Activated CD4-positive, CD25-positive, alpha-beta regulatory T cell (primary cell): ENCODE data around the gene FAM209A.
"Not testable (repeated sequence)": the region's sequence is repeated elsewhere in the genome, so short reads cannot be mapped to it uniquely, and the experiment has no call there.

ENCODE experiments used
- DNase-seq, 4 experiments: peaks; one replicate each; lab custom pipeline; 2025; lab: John Stamatoyannopoulos, UW

FAM209A gene

DNA sequence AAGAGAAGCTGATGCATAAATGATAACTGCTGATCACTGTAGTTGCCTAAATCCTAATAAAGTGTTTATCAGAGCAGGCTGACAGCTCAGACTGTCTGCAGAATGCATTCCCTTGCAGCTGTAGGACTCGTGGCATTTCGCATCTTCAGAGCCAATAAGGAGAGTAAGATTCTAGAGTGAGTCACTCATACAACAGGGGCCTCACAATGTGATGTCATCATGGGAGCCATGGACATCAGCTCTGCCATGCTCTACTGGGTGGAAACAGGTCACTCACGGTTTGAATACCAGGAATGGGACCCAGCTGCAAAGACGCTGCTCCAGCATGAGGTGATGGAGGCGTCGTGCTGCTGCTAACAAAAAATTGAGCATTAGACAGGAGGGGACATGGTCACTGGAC is 15.9 kb downstream of the FAM209A start:
- DNase-seq, result no peak

DNA sequence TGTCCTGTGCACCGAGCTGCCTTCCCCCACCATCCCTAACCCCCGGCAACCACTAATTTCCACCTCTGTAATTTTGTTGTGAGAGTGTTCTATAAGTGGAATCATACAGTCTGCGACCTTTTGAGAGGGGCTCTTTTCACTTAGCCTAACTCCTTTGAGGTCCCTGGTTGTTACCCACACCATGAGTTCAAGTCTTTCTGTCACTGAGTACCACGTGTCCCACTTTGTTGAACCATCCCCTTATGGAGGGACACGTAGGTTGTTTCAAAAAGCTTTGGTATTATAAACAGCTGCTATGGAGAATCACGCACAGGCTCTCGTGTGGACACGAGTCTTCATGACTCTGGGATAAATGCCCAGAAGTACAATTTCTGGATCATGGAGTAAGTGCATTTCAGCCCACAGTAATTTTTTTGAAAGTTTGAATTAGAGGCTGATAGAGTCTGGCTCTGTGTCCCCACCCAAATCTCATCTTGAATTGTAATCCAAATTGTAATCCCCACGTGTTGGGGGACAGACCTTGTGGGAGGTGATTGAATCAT is 18.0 kb downstream of the FAM209A start:
- DNase-seq, result no peak

- DNase-seq, result no peak
Measured at GRCh38 chr20:56551571-56551970, 27.0 kb downstream of the FAM209A start.

GRCh38 chr20:56552911-56553629 is 28.5 kb downstream of the FAM209A start:
- DNase-seq, result no peak

DNA sequence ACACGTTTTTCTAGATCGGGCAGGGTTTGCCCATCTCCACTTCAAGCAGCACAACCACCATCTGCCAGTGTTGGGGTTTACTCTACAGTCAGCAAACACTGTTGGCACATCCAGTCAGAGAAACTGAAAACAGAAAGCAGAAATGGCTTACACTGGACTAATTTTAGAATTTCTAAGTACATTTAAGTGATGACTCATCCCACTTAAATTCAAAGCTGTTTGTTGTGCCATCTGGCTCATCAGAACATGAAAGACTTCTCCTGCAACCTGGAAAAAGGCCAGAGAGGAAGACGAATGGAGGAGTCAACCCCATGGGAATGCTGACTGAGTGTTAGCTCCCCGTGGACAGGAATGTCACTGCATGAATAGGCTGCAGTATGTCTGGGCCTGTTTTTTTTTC is 30.3 kb downstream of the FAM209A start:
- DNase-seq, result no peak

DNA sequence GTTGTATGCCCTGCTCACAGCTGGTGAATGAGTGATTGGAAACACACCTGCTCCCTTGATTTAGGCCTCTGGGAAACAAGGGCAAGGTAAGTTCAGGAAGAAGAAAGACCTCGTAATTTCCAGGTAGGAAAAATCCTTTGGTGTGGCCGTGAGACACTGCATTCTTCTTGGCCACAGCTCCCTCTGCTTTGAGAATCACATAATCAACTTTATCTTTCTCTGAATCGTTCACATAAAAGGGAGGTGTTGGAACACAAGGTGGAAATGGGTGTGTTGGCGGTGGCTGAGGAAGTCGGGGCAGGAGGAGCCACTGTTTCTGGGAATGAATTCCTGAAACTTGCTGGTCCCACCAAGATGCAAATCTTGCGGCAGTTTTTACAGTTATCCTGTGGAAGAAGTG is 34.4 kb downstream of the FAM209A start:
- DNase-seq, result no peak

- DNase-seq, result not testable (repeated sequence)
Measured at GRCh38 chr20:56564526-56564925, 40.0 kb downstream of the FAM209A start.

DNA sequence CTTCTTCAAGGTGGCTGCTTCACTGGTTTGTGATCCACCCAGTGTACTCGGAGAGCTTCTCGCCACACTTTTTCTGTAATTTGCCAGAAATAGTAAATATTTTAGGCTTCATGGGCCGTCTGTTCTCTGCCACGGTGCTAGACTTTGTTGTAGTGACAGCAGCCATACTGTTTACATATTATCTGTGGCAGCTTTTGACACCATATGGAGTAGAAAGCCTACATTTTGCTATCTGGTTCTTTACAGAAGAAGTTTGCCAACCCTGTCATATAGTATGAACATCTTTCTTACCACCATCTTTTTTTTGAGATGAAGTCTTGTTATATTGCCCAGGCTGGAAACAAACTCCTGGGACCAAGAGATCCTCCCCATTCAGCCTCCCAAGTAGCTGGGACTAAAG is 41.0 kb downstream of the FAM209A start:
- DNase-seq, result no peak

GRCh38 chr20:56566621-56567020 is 42.1 kb downstream of the FAM209A start:
- DNase-seq, result no peak

DNA sequence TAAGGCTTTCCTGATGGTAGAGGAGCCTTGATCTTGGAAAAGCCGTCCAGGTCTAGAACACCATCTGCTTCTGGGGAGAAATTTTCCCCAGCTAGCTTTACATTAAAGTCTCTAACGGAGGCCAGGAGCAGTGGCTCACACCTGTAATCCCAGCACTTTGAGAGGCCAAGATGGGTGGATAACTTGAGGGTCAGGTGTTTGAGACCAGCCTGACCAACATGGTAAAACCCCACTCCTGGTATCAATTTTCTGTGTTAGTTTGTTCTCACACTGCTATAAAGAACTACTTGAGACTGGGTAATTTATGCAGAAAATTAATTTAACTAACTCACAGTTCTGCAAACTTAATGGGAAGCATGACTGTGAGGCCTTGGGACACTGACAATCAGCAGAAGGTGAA is 46.3 kb downstream of the FAM209A start:
- DNase-seq, result no peak

DNA sequence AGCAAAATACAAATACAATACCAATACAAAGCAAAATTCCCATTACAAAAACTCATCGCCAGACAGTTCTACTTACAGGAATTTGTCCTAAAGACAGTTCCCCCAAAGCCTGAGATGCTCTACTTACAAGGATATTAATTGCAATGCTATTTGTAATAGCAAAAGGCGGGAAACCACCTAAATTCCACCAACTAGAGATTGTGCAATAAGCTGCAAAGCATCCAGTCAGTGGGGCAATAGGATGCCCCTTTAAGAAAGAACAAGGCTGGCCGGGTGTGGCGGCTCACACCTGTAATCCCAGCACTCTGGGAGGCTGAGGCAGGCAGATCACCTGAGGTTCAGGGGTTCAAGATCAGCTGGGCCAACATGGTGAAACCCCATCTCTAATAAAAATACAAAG is 47.6 kb downstream of the FAM209A start:
- no peak for DNase-seq

- DNase-seq, result no peak
Measured at GRCh38 chr20:56573986-56574385, 49.4 kb downstream of the FAM209A start.

GRCh38 chr20:56574531-56575142 is 50.1 kb downstream of the FAM209A start:
- DNase-seq, result no peak

- DNase-seq, result no peak
Measured at GRCh38 chr20:56575157-56575556, 50.6 kb downstream of the FAM209A start.
